PC-9 (cell line): Measurements from ENCODE around the gene LYPD6B.

Experiments
- EZH2 ChIP-seq: fragments of 200-600 bp; sonication (generic); IDR thresholded peaks from 2 replicates; pipeline ENCODE4 v1.8.0; 2017; ENCODE audit warnings: antibody characterized with exemption, low read depth
- TF ChIP-seq, protein P1 (sequence below): fragments of 200-600 bp; sonication (generic); conservative IDR thresholded peaks from 2 replicates; pipeline ENCODE4 v1.6.1; 2017; ENCODE audit warnings: mixed run types, antibody characterized with exemption, mild to moderate bottlenecking, moderate library complexity

DNA sequence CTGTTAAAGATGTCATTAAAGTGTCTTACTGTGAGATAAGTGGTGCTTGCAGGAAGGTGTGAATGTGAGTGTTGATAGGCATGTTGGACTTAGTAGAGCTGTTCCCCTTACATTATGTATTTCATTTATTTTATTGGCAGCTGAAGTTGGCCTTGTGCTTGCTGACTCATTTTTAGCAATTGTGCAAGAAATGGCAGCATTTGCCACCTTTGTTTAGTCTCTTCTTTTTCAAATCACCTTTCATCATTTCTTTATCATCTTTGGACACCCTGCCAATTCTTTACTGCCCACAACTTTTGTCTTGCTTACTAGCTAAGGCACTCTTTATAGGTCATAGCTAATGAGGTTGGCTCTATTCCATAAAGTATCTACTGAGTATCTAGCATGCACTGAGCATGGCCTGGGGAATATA is 161.6 kb downstream of the LYPD6B start:
- TF ChIP-seq EZH2, result no peak
- TF ChIP-seq, protein P1, sequence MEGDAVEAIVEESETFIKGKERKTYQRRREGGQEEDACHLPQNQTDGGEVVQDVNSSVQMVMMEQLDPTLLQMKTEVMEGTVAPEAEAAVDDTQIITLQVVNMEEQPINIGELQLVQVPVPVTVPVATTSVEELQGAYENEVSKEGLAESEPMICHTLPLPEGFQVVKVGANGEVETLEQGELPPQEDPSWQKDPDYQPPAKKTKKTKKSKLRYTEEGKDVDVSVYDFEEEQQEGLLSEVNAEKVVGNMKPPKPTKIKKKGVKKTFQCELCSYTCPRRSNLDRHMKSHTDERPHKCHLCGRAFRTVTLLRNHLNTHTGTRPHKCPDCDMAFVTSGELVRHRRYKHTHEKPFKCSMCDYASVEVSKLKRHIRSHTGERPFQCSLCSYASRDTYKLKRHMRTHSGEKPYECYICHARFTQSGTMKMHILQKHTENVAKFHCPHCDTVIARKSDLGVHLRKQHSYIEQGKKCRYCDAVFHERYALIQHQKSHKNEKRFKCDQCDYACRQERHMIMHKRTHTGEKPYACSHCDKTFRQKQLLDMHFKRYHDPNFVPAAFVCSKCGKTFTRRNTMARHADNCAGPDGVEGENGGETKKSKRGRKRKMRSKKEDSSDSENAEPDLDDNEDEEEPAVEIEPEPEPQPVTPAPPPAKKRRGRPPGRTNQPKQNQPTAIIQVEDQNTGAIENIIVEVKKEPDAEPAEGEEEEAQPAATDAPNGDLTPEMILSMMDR, result no peak
